Activated naive CD4-positive, alpha-beta T cell treated with anti-CD3 and anti-CD28 coated beads, Interleukin-2, amount 10 ng/mL, durations not matched to agents 7 days and 5 days (primary cell): ENCODE measurements around the gene UBQLN4.
"Not testable (repeated sequence)": the region's sequence is repeated elsewhere in the genome, so short reads cannot be mapped to it uniquely, and the experiment has no call there.

Source experiments
- CTCF ChIA-PET: fragments of 350-600 bp; sonication (Branson Sonifier 250); formaldehyde crosslinking; loops from one replicate; lab custom pipeline; 2021; ENCODE audit warnings: antibody characterized with exemption; lab: Charles Lee
- DNase-seq: peaks from one replicate; pipeline ENCODE4 v3.0.0-alpha.2; 2020
- H3K27ac Mint-ChIP-seq: one replicate; pipeline ENCODE4 v1.8.0; 2021; ENCODE audit warnings: mild to moderate bottlenecking, moderate library complexity, mixed read lengths
- H3K27me3 Mint-ChIP-seq: one replicate; pipeline ENCODE4 v1.8.0; 2021; ENCODE audit warnings: mild to moderate bottlenecking, mixed read lengths
- H3K36me3 Mint-ChIP-seq: one replicate; pipeline ENCODE4 v1.8.0; 2021; ENCODE audit warnings: mixed read lengths
- H3K4me1 Mint-ChIP-seq: one replicate; pipeline ENCODE4 v1.8.0; 2021; ENCODE audit warnings: mixed read lengths
- H3K4me3 Mint-ChIP-seq: one replicate; pipeline ENCODE4 v1.8.0; 2021; ENCODE audit warnings: mild to moderate bottlenecking, moderate library complexity, mixed read lengths
- H3K9me3 Mint-ChIP-seq: one replicate; pipeline ENCODE4 v1.8.0; 2021; ENCODE audit warnings: mixed read lengths

UBQLN4 gene

DNA sequence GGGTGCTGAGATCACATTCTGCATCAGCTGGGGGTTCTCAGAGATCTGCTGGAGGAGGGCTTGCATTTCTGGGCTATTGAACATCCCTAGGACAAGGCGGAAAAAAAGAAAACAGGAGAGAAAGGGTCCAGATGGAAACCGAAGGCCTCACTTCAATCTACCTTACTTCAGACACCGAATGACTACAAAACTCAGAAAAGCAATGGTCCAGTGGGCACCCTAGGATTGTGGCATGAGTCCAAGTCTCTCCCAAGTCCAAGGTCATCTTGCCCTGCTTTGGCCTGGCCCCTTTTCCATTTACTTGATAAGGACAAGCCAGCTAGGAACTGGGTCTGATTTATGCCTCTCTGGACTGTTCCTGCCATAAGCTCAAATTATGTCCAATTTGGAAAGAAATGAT, 10.8 kb downstream of the UBQLN4 start:
- Mint-ChIP-seq H3K4me1 (peaks cover 8% of the 10 kb centered on the region), H3K36me3 (peaks cover 24% of the 10 kb centered on the region), H3K9me3 (no peaks in the 10 kb centered on the region), H3K4me3 (no peak overlapping the region), H3K27ac (no peak overlapping the region), H3K27me3 (no peaks in the 10 kb centered on the region)
- no peak for DNase-seq
- CTCF ChIA-PET = no interaction called here

DNA sequence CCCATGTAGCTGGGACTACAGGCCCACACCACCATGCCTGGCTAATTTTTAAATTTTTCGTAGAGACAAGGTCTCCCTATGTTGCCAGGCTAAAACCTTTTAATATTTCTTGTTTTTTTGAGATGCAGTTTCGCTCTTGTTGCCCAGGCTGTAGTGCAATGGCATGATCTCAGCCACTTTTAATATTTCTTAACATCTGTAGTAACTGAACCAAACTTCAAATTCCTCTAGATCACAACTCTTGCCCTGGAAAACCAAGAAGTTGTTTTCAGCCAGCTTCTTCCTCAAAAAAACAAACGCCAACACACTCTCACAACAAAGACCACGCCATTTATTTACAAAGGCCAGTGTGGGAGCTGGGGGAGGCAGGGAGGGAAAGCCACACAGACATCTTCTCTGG, 18.6 kb downstream of the UBQLN4 start:
- not testable (repeated sequence) for H3K4me1 Mint-ChIP-seq, H3K27ac Mint-ChIP-seq, DNase-seq, H3K9me3 Mint-ChIP-seq, H3K27me3 Mint-ChIP-seq, H3K4me3 Mint-ChIP-seq
- H3K36me3 Mint-ChIP-seq = peaks cover 11% of the 10 kb centered on the region
- CTCF ChIA-PET = interaction anchor here (1.3 kb wide), 1 partner anchor 9 kb away, joined by 4 read pairs; no protein-coding TSS in a partner anchor

DNA sequence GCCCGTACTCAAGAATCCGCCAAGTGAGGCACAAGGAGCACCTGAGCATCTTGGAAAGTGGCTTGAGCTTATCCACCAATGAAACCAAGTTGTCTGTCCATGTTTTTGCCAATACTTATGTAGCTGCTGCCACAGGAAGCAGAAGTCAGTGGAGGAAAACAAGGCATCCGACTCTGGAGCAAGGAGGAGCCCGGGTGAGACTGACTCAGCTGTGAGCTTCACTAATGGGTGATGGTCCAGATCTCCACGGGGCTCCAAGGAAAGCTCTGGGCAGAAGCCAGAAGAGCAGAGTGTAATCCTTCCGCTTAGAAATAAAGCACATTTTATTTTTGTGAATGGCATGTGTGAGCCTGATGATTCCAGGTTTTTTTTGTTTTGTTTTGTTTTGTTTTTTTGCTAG, 20.6 kb downstream of the UBQLN4 start:
- peaks cover 10% of the 10 kb centered on the region for H3K27me3 Mint-ChIP-seq
- H3K4me3 Mint-ChIP-seq = no peak overlapping the region
- no peak overlapping the region for H3K27ac Mint-ChIP-seq
- DNase-seq = no peak
- CTCF ChIA-PET = no interaction called here
- H3K4me1 Mint-ChIP-seq = peaks cover 2% of the 10 kb centered on the region
- H3K36me3 Mint-ChIP-seq = peaks cover 7% of the 10 kb centered on the region
- H3K9me3 Mint-ChIP-seq = no peaks in the 10 kb centered on the region

DNA sequence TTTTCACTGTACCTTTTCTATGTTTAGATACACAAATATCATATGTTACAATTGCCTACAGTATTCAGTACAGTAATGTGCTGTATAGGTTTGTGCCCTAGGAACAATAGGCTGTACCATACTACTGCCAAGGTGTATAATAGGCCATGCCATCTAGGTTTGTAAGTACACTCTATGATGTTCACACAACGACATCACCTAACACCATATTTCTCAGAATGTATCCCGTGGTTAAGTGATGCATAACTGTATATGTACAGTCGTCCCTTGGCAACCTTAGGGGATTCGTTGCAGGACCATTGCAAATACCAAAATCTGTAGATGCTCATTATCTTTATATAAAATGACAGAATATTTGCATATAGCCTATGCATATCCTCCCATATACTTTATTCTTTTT, 27.0 kb downstream of the UBQLN4 start:
- Mint-ChIP-seq H3K27ac (no peak overlapping the region), H3K4me1 (peaks cover 6% of the 10 kb centered on the region), H3K27me3 (peaks cover 19% of the 10 kb centered on the region), H3K9me3 (no peaks in the 10 kb centered on the region), H3K4me3 (no peak overlapping the region), H3K36me3 (no peaks in the 10 kb centered on the region)
- CTCF ChIA-PET = interaction anchor here (1.1 to 1.2 kb wide), 2 partner anchors 8 to 26 kb away, joined by 4 to 6 read pairs; partner anchors contain the start of gene UBQLN4
- DNase-seq = no peak

DNA sequence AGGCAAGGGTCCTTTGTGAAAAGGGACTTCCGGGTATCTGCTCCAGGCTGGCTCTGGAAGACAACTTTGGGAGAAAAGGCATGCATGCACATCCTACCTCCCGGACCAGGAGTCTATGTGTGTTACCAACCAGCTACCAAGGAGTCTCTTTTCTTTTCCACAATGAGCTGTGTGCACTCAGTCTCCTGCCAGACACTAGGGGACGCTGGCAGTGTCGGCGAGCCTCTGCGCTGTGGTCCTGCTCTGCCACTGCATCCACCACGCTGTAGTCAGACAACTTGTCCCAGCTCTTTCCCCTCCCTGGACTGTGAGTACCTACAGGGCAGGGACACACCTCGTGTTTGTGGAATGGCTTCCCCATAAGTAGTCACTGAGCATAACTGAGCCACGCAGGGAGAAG, 27.7 kb downstream of the UBQLN4 start:
- H3K4me1 Mint-ChIP-seq = peaks cover 10% of the 10 kb centered on the region
- no peaks in the 10 kb centered on the region for H3K36me3 Mint-ChIP-seq
- H3K27me3 Mint-ChIP-seq = peaks cover 19% of the 10 kb centered on the region
- CTCF ChIA-PET = interaction anchor here (0.7 to 2.4 kb wide), 9 partner anchors 9 to 256 kb away, joined by 3 to 12 read pairs (median 4); partner anchors contain the start of gene UBQLN4
- no peak overlapping the region for H3K4me3 Mint-ChIP-seq
- no peak overlapping the region for H3K27ac Mint-ChIP-seq
- DNase-seq = peak; percentile 57
- H3K9me3 Mint-ChIP-seq = no peaks in the 10 kb centered on the region

DNA sequence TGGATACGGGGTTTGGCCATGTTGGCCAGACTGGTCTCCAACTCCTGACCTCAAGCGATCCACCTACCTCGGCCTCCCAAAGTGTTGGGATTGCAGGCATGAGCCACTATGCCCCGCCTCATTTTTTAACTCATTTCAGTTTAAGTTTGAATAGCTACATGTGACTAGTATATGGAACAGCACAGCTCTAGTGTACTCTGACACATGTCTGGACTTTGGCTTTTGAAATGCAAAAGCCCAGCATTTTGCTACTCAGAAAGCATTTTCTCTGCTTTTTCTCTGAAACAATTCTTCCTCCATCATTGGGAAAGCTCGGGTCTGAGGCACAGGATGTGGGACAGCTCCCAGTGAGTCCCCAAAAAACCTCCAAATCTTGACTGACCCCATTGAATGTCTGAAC, 28.8 kb downstream of the UBQLN4 start:
- CTCF ChIA-PET = interaction anchor here (0.6 to 2.4 kb wide), 4 partner anchors 12 to 517 kb away, joined by 3 to 12 read pairs (median 6); no protein-coding TSS in a partner anchor
- no peaks in the 10 kb centered on the region for H3K9me3 Mint-ChIP-seq
- no peak overlapping the region for H3K27ac Mint-ChIP-seq
- peaks cover 16% of the 10 kb centered on the region for H3K27me3 Mint-ChIP-seq
- no peak for DNase-seq
- H3K4me3 Mint-ChIP-seq = no peak overlapping the region
- H3K36me3 Mint-ChIP-seq = peaks cover 8% of the 10 kb centered on the region
- peaks cover 18% of the 10 kb centered on the region for H3K4me1 Mint-ChIP-seq

DNA sequence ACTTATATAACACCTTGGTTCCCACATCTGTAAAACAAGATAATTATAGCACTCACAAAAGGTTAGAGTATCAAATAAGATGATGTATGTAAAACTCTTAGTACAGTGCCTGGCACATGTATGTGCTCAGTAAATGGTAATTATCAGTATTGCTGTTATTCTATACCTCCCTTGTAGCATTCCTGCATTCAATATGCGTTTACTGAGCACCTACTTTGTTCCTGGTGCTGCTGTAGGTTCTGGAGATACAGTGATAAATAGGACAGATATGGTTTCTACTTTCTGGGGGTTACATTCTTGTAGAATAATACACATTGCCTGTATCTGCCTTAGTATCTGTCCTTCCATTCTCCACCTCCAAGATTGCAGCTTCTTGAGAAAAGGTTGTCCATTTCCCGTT, 31.6 kb downstream of the UBQLN4 start:
- CTCF ChIA-PET = no interaction called here
- H3K27me3 Mint-ChIP-seq = peaks cover 14% of the 10 kb centered on the region

DNA sequence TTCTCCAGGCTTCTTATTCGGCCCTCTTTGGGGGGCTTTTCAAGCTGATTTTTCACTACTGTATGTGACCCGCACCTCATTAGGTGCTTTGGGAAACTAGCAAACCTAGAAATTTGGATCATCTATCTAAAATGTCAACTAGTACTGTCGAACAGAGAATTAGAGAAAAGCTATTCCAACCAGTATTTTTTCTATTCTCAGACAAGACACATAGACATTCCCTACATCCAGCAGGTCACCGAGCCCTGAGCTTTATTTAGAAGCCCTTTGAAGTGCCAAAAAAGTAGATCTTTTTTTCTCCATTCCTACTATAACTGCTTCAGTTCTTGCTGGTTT, 32.5 kb downstream of the UBQLN4 start:
- peak overlapping the region; percentile 85 for H3K27ac Mint-ChIP-seq
- peaks cover 37% of the 10 kb centered on the region for H3K4me1 Mint-ChIP-seq
- H3K27me3 Mint-ChIP-seq = peaks cover 13% of the 10 kb centered on the region
- no peak for DNase-seq
- H3K36me3 Mint-ChIP-seq = peaks cover 27% of the 10 kb centered on the region
- peak overlapping the region; percentile 100 for H3K4me3 Mint-ChIP-seq
- H3K9me3 Mint-ChIP-seq = no peaks in the 10 kb centered on the region
- CTCF ChIA-PET = interaction anchor here (0.7 kb wide), 1 partner anchor 13 kb away, joined by 3 read pairs; no protein-coding TSS in a partner anchor

More for the DNA sequence above, 31.6 kb downstream of the UBQLN4 start:
- no peak for DNase-seq
- H3K27ac Mint-ChIP-seq = no peak overlapping the region
- H3K4me1 Mint-ChIP-seq = peaks cover 32% of the 10 kb centered on the region
- no peaks in the 10 kb centered on the region for H3K9me3 Mint-ChIP-seq
- peaks cover 23% of the 10 kb centered on the region for H3K36me3 Mint-ChIP-seq
- H3K4me3 Mint-ChIP-seq = no peak overlapping the region

DNA sequence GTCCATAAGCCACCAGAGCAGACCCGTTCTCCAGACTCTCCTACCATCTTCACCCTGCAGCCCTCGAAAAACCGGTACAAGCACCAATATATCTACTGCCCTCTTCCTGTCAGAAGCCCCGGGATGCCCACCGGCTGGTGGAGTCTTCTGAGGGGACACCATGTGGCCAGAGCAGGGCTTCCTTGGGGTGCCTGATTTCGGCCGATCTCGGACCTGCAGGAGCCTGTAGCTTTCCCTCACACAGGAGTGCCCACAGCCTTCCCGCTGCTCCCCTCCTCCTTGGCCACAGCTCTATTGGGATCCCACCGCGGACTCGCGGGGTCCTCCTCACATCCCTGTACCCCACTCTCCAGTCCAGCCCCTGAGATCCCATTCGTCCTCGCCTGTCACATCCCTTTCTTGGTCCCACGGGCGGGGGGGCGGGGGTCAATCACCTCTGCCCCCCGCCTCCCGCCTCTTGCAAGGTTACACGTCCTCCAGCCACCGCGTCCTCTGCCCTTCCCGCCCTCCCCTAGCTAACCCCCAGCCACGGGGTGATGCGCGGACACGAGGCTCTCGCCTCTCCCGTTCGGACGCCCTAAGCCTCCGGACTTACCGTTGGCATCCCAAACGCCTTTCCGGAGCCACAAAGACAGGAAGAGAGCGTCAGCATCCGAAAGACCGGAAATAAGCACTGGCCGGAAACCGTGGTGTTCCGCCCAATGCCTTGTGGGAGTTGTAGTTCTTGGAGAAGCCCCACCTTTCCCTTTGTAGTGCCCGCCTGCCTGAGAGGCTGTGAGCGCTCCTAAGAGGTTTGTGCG, 33.1 kb downstream of the UBQLN4 start, which contains the start of gene SSR2:
Gene SSR2, minus strand, starts transcription at position 659 of the 800 bp plus-strand sequence. CDS start 784 bp downstream, outside the sequence.
- Mint-ChIP-seq H3K4me1 (peaks cover 33% of the 10 kb centered on the region), H3K9me3 (no peaks in the 10 kb centered on the region), H3K27me3 (peaks cover 7% of the 10 kb centered on the region), H3K4me3 (peak within 1 kb of the TSS; percentile 100), H3K36me3 (peaks cover 27% of the 10 kb centered on the region), H3K27ac (peak within 1 kb of the TSS; percentile 85)
- CTCF ChIA-PET = interaction anchor here (0.7 to 0.9 kb wide), 2 partner anchors 13 to 46 kb away, joined by 3 to 5 read pairs; no protein-coding TSS in a partner anchor
- peak; percentile 93 for DNase-seq

DNA sequence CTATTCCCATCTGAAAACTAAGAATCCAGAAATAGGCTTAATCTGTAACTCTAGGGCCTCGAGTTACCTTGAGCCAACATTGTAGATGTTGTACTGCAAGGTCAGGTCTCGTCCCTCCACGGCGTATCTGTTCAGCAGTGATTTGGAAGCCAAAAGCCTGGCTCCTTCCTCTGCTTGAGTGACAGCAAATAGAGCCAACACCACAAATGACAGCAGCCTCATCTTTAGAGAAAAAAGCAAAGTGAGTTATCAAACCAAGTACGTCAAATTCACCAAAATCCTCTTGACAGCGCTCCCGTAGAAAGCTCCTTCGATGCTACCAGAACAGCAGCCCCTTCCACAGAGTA, 33.7 kb downstream of the UBQLN4 start:
- H3K4me3 Mint-ChIP-seq = peak overlapping the region; percentile 100

DNA sequence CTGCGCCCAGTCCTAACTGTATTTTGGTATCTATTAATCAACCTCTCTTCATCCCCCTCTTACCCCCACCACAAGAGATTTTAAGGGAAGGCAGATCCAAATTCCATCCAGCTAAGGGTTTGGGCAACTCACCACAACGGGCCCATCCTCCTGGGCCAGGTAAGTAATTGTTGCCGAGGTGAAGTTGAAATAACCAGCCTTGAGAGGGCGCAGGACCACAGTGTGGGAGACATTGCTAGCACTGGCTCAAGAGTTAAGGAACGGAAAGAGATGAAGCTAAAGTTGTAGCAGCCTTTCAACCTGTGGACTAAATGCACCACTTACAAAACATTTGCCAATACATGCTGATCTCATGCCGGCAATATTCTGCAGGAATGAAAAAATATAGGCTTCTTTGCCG, 38.8 kb downstream of the UBQLN4 start:
- DNase-seq = no peak
- H3K36me3 Mint-ChIP-seq = peaks cover 54% of the 10 kb centered on the region
- no peak overlapping the region for H3K27ac Mint-ChIP-seq
- no peaks in the 10 kb centered on the region for H3K9me3 Mint-ChIP-seq
- H3K27me3 Mint-ChIP-seq = no peaks in the 10 kb centered on the region
- peaks cover 25% of the 10 kb centered on the region for H3K4me1 Mint-ChIP-seq
- H3K4me3 Mint-ChIP-seq = no peak overlapping the region
- CTCF ChIA-PET = interaction anchor here (0.7 to 2.0 kb wide), 3 partner anchors 14 to 82 kb away, joined by 3 to 8 read pairs (median 3); no protein-coding TSS in a partner anchor

More for the DNA sequence above, 33.7 kb downstream of the UBQLN4 start:
- no peak for DNase-seq
- CTCF ChIA-PET = interaction anchor here (0.5 to 0.9 kb wide), 2 partner anchors 46 to 103 kb away, joined by 3 to 5 read pairs; no protein-coding TSS in a partner anchor
- peaks cover 28% of the 10 kb centered on the region for H3K36me3 Mint-ChIP-seq
- no peaks in the 10 kb centered on the region for H3K9me3 Mint-ChIP-seq
- peak overlapping the region; percentile 85 for H3K27ac Mint-ChIP-seq
- peaks cover 33% of the 10 kb centered on the region for H3K4me1 Mint-ChIP-seq
- H3K27me3 Mint-ChIP-seq = peaks cover 1% of the 10 kb centered on the region

DNA sequence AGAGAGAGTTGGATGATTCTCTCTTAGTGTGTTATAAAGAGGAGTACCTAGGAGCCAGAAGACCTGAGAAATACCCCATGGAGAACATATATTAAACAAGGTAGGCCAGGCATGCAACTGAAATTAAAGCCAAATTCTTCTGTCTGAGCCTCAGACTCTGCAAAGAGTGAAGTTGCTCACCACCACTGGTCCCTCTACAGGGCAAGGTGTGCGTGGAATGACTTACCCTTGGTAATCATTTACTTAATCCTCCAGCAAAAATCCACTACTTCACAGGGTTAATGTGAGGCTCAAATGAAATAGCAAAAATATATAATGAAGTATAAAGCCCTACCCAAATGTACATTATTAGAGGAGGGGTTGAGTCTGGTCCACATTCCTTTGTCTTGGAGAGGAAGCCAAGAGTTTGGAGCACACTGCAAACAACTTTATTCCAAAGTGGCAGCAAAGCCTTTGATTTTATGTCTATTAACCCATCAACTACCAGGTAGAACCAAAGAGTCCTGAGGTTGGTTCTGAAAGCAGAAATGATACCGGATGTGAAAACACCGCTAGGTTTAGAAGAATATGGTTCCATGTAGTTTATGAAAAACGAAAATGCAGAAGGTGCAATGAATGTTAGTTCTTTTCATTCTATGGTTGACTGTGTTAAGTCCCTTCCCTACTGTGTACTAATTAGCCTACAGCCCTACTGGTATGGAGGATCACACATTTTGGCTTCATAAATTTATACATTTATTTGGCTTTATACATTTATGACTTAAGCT, 41.4 kb downstream of the UBQLN4 start:
- H3K9me3 Mint-ChIP-seq = no peaks in the 10 kb centered on the region
- CTCF ChIA-PET = no interaction called here
- DNase-seq = no peak
- no peaks in the 10 kb centered on the region for H3K27me3 Mint-ChIP-seq
- no peak overlapping the region for H3K27ac Mint-ChIP-seq
- peaks cover 19% of the 10 kb centered on the region for H3K4me1 Mint-ChIP-seq
- H3K36me3 Mint-ChIP-seq = peaks cover 56% of the 10 kb centered on the region
- H3K4me3 Mint-ChIP-seq = no peak overlapping the region

DNA sequence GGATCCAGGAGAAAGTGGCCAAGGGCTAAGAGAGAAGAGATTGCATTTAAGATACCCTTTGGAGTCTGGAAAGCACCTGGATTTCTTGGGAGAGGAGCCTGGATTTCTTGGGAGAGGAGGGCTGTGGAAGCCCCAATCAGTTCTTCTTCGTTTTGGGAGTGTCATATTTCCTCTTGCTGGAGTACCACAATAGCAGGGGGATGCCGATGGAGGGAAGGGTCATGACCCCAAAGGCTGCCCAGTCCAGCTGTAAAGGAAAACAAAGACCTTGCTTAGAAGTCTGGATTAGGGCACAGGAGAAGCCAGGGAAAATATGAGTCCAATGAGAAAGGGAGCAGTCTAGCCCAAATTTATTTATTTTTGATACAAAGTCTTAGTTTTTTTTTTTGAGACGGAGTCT, 44.2 kb downstream of the UBQLN4 start:
- no peak for DNase-seq
- H3K9me3 Mint-ChIP-seq = no peaks in the 10 kb centered on the region
- H3K4me3 Mint-ChIP-seq = no peak overlapping the region
- H3K36me3 Mint-ChIP-seq = peaks cover 56% of the 10 kb centered on the region
- peak overlapping the region; percentile 42 for H3K27ac Mint-ChIP-seq
- CTCF ChIA-PET = interaction anchor here (0.9 kb wide), 1 partner anchor 20 kb away, joined by 5 read pairs; no protein-coding TSS in a partner anchor
- H3K27me3 Mint-ChIP-seq = no peaks in the 10 kb centered on the region
- H3K4me1 Mint-ChIP-seq = peaks cover 29% of the 10 kb centered on the region
